HEK293 (cell line): Measurements from ENCODE around the gene UNC5CL.

Experiments used
- GLI2 ChIP-seq: fragments of 450-650 bp; formaldehyde crosslinking; IDR thresholded peaks from 2 replicates; pipeline ENCODE4; 2017; ENCODE audit warnings: missing biosample characterization, missing genetic modification characterization, low read depth, borderline replicate concordance
- GLI4 ChIP-seq: fragments of 450-650 bp; formaldehyde crosslinking; IDR thresholded peaks from 2 replicates; pipeline ENCODE4 v1.5.1; 2016; ENCODE audit warnings: missing biosample characterization, missing genetic modification characterization
- GLIS2 ChIP-seq: fragments of 450-650 bp; formaldehyde crosslinking; IDR thresholded peaks from 2 replicates; pipeline ENCODE4 v1.5.1; 2016; ENCODE audit warnings: missing biosample characterization, missing genetic modification characterization
- INSM2 ChIP-seq: fragments of 450-650 bp; formaldehyde crosslinking; IDR thresholded peaks from 2 replicates; pipeline ENCODE4 v1.5.1; 2016; ENCODE audit warnings: missing biosample characterization, missing genetic modification characterization
- KLF8 ChIP-seq: fragments of 450-650 bp; formaldehyde crosslinking; IDR thresholded peaks from 2 replicates; pipeline ENCODE4 v1.5.1; 2016; ENCODE audit warnings: missing biosample characterization, missing genetic modification characterization
- KLF9 ChIP-seq: fragments of 450-650 bp; formaldehyde crosslinking; IDR thresholded peaks from 2 replicates; pipeline ENCODE4 v1.5.1; 2016; ENCODE audit warnings: missing biosample characterization, missing genetic modification characterization, low read depth
- MEIS1 ChIP-seq: sonication (generic); formaldehyde crosslinking; IDR thresholded peaks from 2 replicates; pipeline ENCODE4 v1.8.1; 2022; ENCODE audit warnings: missing genetic modification reagents, mild to moderate bottlenecking, borderline replicate concordance
- OVOL3 ChIP-seq: fragments of 450-650 bp; formaldehyde crosslinking; IDR thresholded peaks from 2 replicates; pipeline ENCODE4 v1.5.1; 2016; ENCODE audit warnings: missing biosample characterization, missing genetic modification characterization
- PATZ1 ChIP-seq: fragments of 450-650 bp; formaldehyde crosslinking; IDR thresholded peaks from 2 replicates; pipeline ENCODE4 v1.5.1; 2016; ENCODE audit warnings: missing biosample characterization, missing genetic modification characterization
- PBX3 ChIP-seq: sonication (generic); formaldehyde crosslinking; IDR thresholded peaks from 2 replicates; pipeline ENCODE4 v1.8.1; 2022; ENCODE audit warnings: mild to moderate bottlenecking, moderate library complexity, missing genetic modification reagents
- SALL2 ChIP-seq: fragments of 450-650 bp; formaldehyde crosslinking; IDR thresholded peaks from 2 replicates; pipeline ENCODE4 v1.5.0; 2017; ENCODE audit warnings: missing biosample characterization, mild to moderate bottlenecking, missing genetic modification characterization, borderline replicate concordance
- SP2 ChIP-seq: fragments of 450-650 bp; formaldehyde crosslinking; IDR thresholded peaks from 2 replicates; pipeline ENCODE4 v1.5.1; 2016; ENCODE audit warnings: missing biosample characterization, missing genetic modification characterization
- SP7 ChIP-seq: fragments of 450-650 bp; formaldehyde crosslinking; IDR thresholded peaks from 2 replicates; pipeline ENCODE4 v1.5.1; 2016; ENCODE audit warnings: missing biosample characterization, missing genetic modification characterization
- TCF7L2 ChIP-seq: IDR thresholded peaks from 2 replicates; pipeline ENCODE4 v1.6.1; 2011; ENCODE audit warnings: low read depth, mild to moderate bottlenecking, inconsistent platforms, low read length, moderate library complexity, borderline replicate concordance
- ZFP69B ChIP-seq: fragments of 450-650 bp; formaldehyde crosslinking; IDR thresholded peaks from 2 replicates; pipeline ENCODE4 v1.5.1; 2016; ENCODE audit warnings: missing biosample characterization, missing genetic modification characterization
- ZNF133 ChIP-seq: fragments of 450-650 bp; formaldehyde crosslinking; IDR thresholded peaks from 2 replicates; pipeline ENCODE4 v1.5.1; 2016; ENCODE audit warnings: missing biosample characterization, missing genetic modification characterization
- ZNF223 ChIP-seq: fragments of 450-650 bp; formaldehyde crosslinking; IDR thresholded peaks from 2 replicates; pipeline ENCODE4 v1.5.1; 2016; ENCODE audit warnings: missing biosample characterization, missing genetic modification characterization
- ZNF324 ChIP-seq: fragments of 450-650 bp; formaldehyde crosslinking; IDR thresholded peaks from 2 replicates; pipeline ENCODE4 v1.5.1; 2016; ENCODE audit warnings: missing biosample characterization, missing genetic modification characterization
- ZNF350 ChIP-seq: fragments of 450-650 bp; formaldehyde crosslinking; IDR thresholded peaks from 2 replicates; pipeline ENCODE4 v1.5.0; 2017; ENCODE audit warnings: missing biosample characterization, mild to moderate bottlenecking, missing genetic modification characterization
- ZNF354C ChIP-seq: fragments of 450-650 bp; formaldehyde crosslinking; IDR thresholded peaks from 2 replicates; pipeline ENCODE4 v1.5.1; 2016; ENCODE audit warnings: missing biosample characterization, missing genetic modification characterization, low read depth, borderline replicate concordance
- ZNF37A ChIP-seq: fragments of 450-650 bp; IDR thresholded peaks from 2 replicates; pipeline ENCODE4 v1.5.1; 2018; ENCODE audit warnings: missing biosample characterization, missing genetic modification characterization
- ZNF426 ChIP-seq: fragments of 450-650 bp; formaldehyde crosslinking; IDR thresholded peaks from 2 replicates; pipeline ENCODE4 v1.5.1; 2017; ENCODE audit warnings: missing biosample characterization, missing genetic modification characterization, mild to moderate bottlenecking, inconsistent platforms, moderate library complexity
- ZNF433 ChIP-seq: fragments of 450-650 bp; formaldehyde crosslinking; IDR thresholded peaks from 2 replicates; pipeline ENCODE4 v1.5.1; 2016; ENCODE audit warnings: missing biosample characterization, missing genetic modification characterization, low read depth
- ZNF510 ChIP-seq: fragments of 450-650 bp; formaldehyde crosslinking; IDR thresholded peaks from 2 replicates; pipeline ENCODE4 v1.5.1; 2018; ENCODE audit warnings: mild to moderate bottlenecking, missing genetic modification characterization, missing biosample characterization; ENCODE audit not compliant: insufficient replicate concordance
- ZNF521 ChIP-seq: fragments of 450-650 bp; formaldehyde crosslinking; IDR thresholded peaks from 2 replicates; pipeline ENCODE4 v1.5.1; 2017; ENCODE audit warnings: missing biosample characterization, mild to moderate bottlenecking, missing genetic modification characterization
- ZNF548 ChIP-seq: fragments of 450-650 bp; formaldehyde crosslinking; IDR thresholded peaks from 2 replicates; pipeline ENCODE4 v1.5.1; 2016; ENCODE audit warnings: missing biosample characterization, missing genetic modification characterization
- ZNF561 ChIP-seq: fragments of 450-650 bp; IDR thresholded peaks from 2 replicates; pipeline ENCODE4 v1.5.1; 2018; ENCODE audit warnings: missing biosample characterization, missing genetic modification characterization, borderline replicate concordance
- ZNF596 ChIP-seq: fragments of 450-650 bp; IDR thresholded peaks from 2 replicates; pipeline ENCODE4 v1.5.0; 2018; ENCODE audit warnings: missing biosample characterization, mild to moderate bottlenecking, missing genetic modification characterization, moderate library complexity
- ZNF621 ChIP-seq: fragments of 450-650 bp; formaldehyde crosslinking; IDR thresholded peaks from 2 replicates; pipeline ENCODE4 v1.5.1; 2017; ENCODE audit warnings: missing biosample characterization, missing genetic modification characterization
- ZNF624 ChIP-seq: fragments of 450-650 bp; formaldehyde crosslinking; IDR thresholded peaks from 2 replicates; pipeline ENCODE4 v1.5.1; 2017; ENCODE audit warnings: missing biosample characterization, missing genetic modification characterization
- ZNF660 ChIP-seq: fragments of 450-650 bp; IDR thresholded peaks from 2 replicates; pipeline ENCODE4 v1.5.1; 2018; ENCODE audit warnings: missing biosample characterization, mild to moderate bottlenecking, missing genetic modification characterization
- ZNF692 ChIP-seq: fragments of 450-650 bp; formaldehyde crosslinking; IDR thresholded peaks from 2 replicates; pipeline ENCODE4 v1.5.1; 2016; ENCODE audit warnings: missing biosample characterization, missing genetic modification characterization
- ZNF747 ChIP-seq: fragments of 450-650 bp; formaldehyde crosslinking; IDR thresholded peaks from 2 replicates; pipeline ENCODE4 v1.5.1; 2016; ENCODE audit warnings: missing biosample characterization, missing genetic modification characterization
- TF ChIP-seq, protein P1 (sequence below): fragments of 450-650 bp; formaldehyde crosslinking; IDR thresholded peaks from 2 replicates; pipeline ENCODE4 v1.5.1; 2016; ENCODE audit warnings: missing biosample characterization, missing genetic modification characterization

The UNC5CL gene

GRCh38 chr6:41073203-41073967 lies 34.4 kb upstream of the UNC5CL start (continued):
- no peak; the same call in none of the 2 replicates for TF ChIP-seq ZNF692
- no peak for TF ChIP-seq INSM2 (tag by site-specific recombination)
- 0 out of 2 replicates have a peak, but pooled peaks have one; percentile 27 for TF ChIP-seq ZNF596 (tag by site-specific recombination)
- TF ChIP-seq ZNF521 (tag by site-specific recombination): no peak
- TF ChIP-seq TCF7L2: no peak
- no peak for TF ChIP-seq ZNF433 (tag by site-specific recombination)
- no peak for TF ChIP-seq ZNF548 (tag by site-specific recombination)
- no peak; the same call in 1 of the 2 replicates for TF ChIP-seq ZNF324 (tag by site-specific recombination)
- peak; percentile 47; the same call in 1 of the 2 replicates for TF ChIP-seq ZNF660 (tag by site-specific recombination)
- TF ChIP-seq PBX3 (CRISPR knock-in tag): 0 out of 2 replicates have a peak, but pooled peaks have one; percentile 31
- no peak for TF ChIP-seq ZNF37A (tag by site-specific recombination)
- no peak for TF ChIP-seq OVOL3 (tag by site-specific recombination)
- no peak for TF ChIP-seq ZNF747 (tag by site-specific recombination)
- peak; percentile 46; the same call in 1 of the 2 replicates for TF ChIP-seq ZNF561 (tag by site-specific recombination)
- TF ChIP-seq ZNF624: no peak
- peak; percentile 89 for TF ChIP-seq KLF9 (tag by site-specific recombination)
- no peak for TF ChIP-seq ZNF223 (tag by site-specific recombination)
- TF ChIP-seq, protein P1, sequence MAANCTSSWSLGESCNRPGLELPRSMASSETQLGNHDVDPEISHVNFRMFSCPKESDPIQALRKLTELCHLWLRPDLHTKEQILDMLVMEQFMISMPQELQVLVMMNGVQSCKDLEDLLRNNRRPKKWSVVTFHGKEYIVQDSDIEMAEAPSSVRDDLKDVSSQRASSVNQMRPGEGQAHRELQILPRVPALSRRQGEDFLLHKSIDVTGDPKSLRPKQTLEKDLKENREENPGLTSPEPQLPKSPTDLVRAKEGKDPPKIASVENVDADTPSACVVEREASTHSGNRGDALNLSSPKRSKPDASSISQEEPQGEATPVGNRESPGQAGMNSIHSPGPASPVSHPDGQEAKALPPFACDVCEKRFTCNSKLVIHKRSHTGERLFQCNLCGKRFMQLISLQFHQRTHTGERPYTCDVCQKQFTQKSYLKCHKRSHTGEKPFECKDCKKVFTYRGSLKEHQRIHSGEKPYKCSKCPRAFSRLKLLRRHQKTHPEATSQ: no peak; the same call in 1 of the 2 replicates
- TF ChIP-seq PATZ1 (tag by site-specific recombination): peak; percentile 98
- no peak for TF ChIP-seq ZNF354C
- no peak for TF ChIP-seq MEIS1 (CRISPR knock-in tag)
- TF ChIP-seq ZNF621: no peak
- TF ChIP-seq KLF8 (tag by site-specific recombination): peak; percentile 91
- TF ChIP-seq SP2: peak; percentile 97
- TF ChIP-seq ZNF350: no peak
- no peak for TF ChIP-seq GLI2 (tag by site-specific recombination)
- no peak for TF ChIP-seq SALL2 (tag by site-specific recombination)
- TF ChIP-seq ZNF510: no peak
- 0 out of 2 replicates have a peak, but pooled peaks have one; percentile 36 for TF ChIP-seq ZFP69B (tag by site-specific recombination)
- TF ChIP-seq GLI4: no peak; the same call in 1 of the 2 replicates
- TF ChIP-seq SP7: peak; percentile 46
- TF ChIP-seq GLIS2 (tag by site-specific recombination): peak; percentile 78
- no peak for TF ChIP-seq ZNF426 (tag by site-specific recombination)
- no peak for TF ChIP-seq ZNF133 (tag by site-specific recombination)
